Epidermal melanocyte (primary cell): ENCODE measurements around the gene EVA1A.

Experiments
- DNase-seq: peaks from one replicate; pipeline ENCODE4 v3.0.0; 2011; ENCODE audit warnings: low spot score; ENCODE audit not compliant: insufficient read length

The EVA1A gene

GRCh38 chr2:75450068-75450467 is 110.7 kb downstream of the EVA1A start:
- DNase-seq: no peak

- DNase-seq: no peak
These were observed 113.6 kb downstream of the EVA1A start for GRCh38 chr2:75447176-75447575.
